OCI-LY3 (cell line): ENCODE measurements around the gene POLRMT.

ENCODE experiments used
- H2AFZ ChIP-seq: fragments of 200-600, 300-600 bp; shearing (Covaris generic); 2 replicates; pipeline ENCODE4 v1.6.0; 2014; ENCODE audit warnings: antibody characterized with exemption, low read depth, low read length
- H3K27ac ChIP-seq: fragments of 200-600, 300-600 bp; sonication (generic); 2 replicates; pipeline ENCODE4 v1.5.1; 2014; ENCODE audit warnings: mild to moderate bottlenecking, low read length, moderate library complexity, mixed read lengths
- H3K27me3 ChIP-seq: fragments of 200-600, 300-600 bp; sonication (generic); 2 replicates; pipeline ENCODE4 v1.6.1; 2014; ENCODE audit warnings: low read depth, low read length, mixed read lengths
- H3K36me3 ChIP-seq: fragments of 200-600, 300-600 bp; sonication (generic); replicated peaks from 2 replicates; pipeline ENCODE3; 2014; ENCODE audit warnings: low read depth, low read length, mixed read lengths
- H3K4me1 ChIP-seq: fragments of 300-600, 200-600 bp; sonication (generic); 2 replicates; pipeline ENCODE4 v1.6.1; 2014; ENCODE audit warnings: low read length, mixed read lengths
- H3K4me2 ChIP-seq: fragments of 200-600, 300-600 bp; sonication (generic); 2 replicates; pipeline ENCODE4 v1.6.1; 2014; ENCODE audit warnings: low read length, mixed read lengths
- H3K4me3 ChIP-seq: fragments of 300-600, 200-600 bp; sonication (generic); 2 replicates; pipeline ENCODE4 v1.5.1; 2014; ENCODE audit warnings: antibody characterized with exemption, mild to moderate bottlenecking, low read length, moderate library complexity
- H3K79me2 ChIP-seq: fragments of 300-600, 200-600 bp; shearing (Covaris generic); 2 replicates; pipeline ENCODE4 v1.6.1; 2014; ENCODE audit warnings: mild to moderate bottlenecking, low read length, mixed read lengths
- H3K9ac ChIP-seq: fragments of 300-600, 200-600 bp; shearing (Covaris generic); 2 replicates; pipeline ENCODE4 v1.6.0; 2014; ENCODE audit warnings: mild to moderate bottlenecking, low read length, moderate library complexity
- H3K9me3 ChIP-seq: fragments of 200-600, 300-600 bp; shearing (Covaris generic); 2 replicates; pipeline ENCODE4 v1.6.1; 2014; ENCODE audit warnings: low read length, mixed read lengths; ENCODE audit not compliant: insufficient read depth
- H4K20me1 ChIP-seq: fragments of 200-600, 300-600 bp; sonication (generic); 2 replicates; pipeline ENCODE4 v1.6.1; 2016; ENCODE audit warnings: low read length, mixed read lengths; ENCODE audit not compliant: insufficient read depth
- EZH2phosphoT487 ChIP-seq: fragments of 200-600 bp; shearing (Covaris generic); IDR thresholded peaks from 2 replicates; pipeline ENCODE4 v1.6.1; 2018; ENCODE audit warnings: antibody characterized with exemption, mixed run types, low read depth
- TF ChIP-seq, protein P1 (sequence below): fragments of 200-600, 300-600 bp; sonication (generic); IDR thresholded peaks from 2 replicates; pipeline ENCODE4 v1.5.1; 2014; ENCODE audit warnings: antibody characterized with exemption, low read length, low read depth

Gene POLRMT

DNA sequence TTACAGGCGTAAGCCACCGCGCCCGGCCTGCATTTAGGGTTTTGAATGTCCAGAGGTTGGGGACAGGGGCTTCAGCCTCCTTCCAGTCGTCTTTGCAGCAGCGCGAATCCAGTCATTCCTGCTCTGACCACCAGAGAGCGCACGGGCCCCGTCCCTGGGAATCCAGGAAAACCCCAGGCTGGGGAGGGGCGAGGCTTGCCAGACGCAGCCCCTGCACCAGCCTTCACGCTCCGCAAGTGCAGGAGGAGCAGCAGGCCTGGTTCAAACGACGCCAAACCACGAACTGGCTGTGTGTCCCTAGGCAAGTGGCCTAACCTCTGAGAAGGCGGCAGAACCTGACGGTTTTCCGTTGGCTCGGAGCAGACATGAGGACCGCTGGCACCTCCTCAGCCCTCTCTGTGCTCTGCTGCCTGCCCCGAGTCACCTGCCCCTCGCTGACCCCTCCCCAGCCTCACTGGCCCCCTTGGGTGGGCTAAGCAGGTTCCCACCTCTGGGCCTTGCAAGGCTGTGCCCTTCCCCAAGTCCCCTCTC is 31.6 kb upstream of the POLRMT start:
- H3K9ac ChIP-seq: peak overlapping the region; percentile 31; the same call in 1 of the 2 replicates
- no peaks in the 10 kb centered on the region for H3K27me3 ChIP-seq
- peak overlapping the region; percentile 74; the same call in 1 of the 2 replicates for H2AFZ ChIP-seq
- no peak overlapping the region for H3K27ac ChIP-seq
- H3K4me3 ChIP-seq: peak overlapping the region; percentile 62
- peaks cover 23% of the 10 kb centered on the region for H3K4me1 ChIP-seq
- peak overlapping the region; percentile 79 for H3K4me2 ChIP-seq
- peaks cover 20% of the 10 kb centered on the region for H4K20me1 ChIP-seq
- H3K79me2 ChIP-seq: peaks cover 35% of the 10 kb centered on the region
- TF ChIP-seq, protein P1, sequence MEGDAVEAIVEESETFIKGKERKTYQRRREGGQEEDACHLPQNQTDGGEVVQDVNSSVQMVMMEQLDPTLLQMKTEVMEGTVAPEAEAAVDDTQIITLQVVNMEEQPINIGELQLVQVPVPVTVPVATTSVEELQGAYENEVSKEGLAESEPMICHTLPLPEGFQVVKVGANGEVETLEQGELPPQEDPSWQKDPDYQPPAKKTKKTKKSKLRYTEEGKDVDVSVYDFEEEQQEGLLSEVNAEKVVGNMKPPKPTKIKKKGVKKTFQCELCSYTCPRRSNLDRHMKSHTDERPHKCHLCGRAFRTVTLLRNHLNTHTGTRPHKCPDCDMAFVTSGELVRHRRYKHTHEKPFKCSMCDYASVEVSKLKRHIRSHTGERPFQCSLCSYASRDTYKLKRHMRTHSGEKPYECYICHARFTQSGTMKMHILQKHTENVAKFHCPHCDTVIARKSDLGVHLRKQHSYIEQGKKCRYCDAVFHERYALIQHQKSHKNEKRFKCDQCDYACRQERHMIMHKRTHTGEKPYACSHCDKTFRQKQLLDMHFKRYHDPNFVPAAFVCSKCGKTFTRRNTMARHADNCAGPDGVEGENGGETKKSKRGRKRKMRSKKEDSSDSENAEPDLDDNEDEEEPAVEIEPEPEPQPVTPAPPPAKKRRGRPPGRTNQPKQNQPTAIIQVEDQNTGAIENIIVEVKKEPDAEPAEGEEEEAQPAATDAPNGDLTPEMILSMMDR: peak; percentile 96
- TF ChIP-seq EZH2phosphoT487: no peak
- H3K9me3 ChIP-seq: no peaks in the 10 kb centered on the region
- no peaks in the 10 kb centered on the region for H3K36me3 ChIP-seq

DNA sequence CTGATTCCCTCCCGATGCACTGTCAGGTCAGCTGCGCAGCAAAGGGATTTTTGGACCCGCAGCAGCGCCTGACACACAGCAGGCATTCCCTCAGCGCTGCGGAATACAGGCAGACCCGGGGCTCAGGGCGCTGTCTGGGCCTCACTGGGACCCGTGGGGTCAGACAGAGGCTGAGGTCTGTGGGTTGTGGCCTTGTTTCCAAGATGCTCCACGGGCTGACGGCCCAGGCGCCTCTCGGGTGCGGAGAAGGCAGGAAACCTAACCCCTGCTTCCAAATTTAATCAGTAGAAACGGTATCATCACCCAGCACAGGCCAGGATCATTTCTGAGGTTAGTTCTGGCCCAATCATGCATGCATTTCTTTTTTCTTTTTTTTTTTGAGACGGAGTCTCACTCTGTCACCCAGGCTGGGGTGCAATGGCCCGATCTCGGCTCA is 30.4 kb upstream of the POLRMT start:
- no peak for TF ChIP-seq EZH2phosphoT487
- TF ChIP-seq, protein P1: no peak
- Histone ChIP-seq H3K27ac (peak overlapping the region; percentile 47), H2AFZ (no peak overlapping the region), H3K4me3 (peak overlapping the region; percentile 86), H3K79me2 (peaks cover 48% of the 10 kb centered on the region), H3K9ac (peak overlapping the region; percentile 85), H3K4me1 (peaks cover 30% of the 10 kb centered on the region), H4K20me1 (peaks cover 33% of the 10 kb centered on the region), H3K36me3 (peaks cover under 1% of the 10 kb centered on the region), H3K4me2 (peak overlapping the region; percentile 94), H3K27me3 (no peaks in the 10 kb centered on the region), H3K9me3 (no peaks in the 10 kb centered on the region)

DNA sequence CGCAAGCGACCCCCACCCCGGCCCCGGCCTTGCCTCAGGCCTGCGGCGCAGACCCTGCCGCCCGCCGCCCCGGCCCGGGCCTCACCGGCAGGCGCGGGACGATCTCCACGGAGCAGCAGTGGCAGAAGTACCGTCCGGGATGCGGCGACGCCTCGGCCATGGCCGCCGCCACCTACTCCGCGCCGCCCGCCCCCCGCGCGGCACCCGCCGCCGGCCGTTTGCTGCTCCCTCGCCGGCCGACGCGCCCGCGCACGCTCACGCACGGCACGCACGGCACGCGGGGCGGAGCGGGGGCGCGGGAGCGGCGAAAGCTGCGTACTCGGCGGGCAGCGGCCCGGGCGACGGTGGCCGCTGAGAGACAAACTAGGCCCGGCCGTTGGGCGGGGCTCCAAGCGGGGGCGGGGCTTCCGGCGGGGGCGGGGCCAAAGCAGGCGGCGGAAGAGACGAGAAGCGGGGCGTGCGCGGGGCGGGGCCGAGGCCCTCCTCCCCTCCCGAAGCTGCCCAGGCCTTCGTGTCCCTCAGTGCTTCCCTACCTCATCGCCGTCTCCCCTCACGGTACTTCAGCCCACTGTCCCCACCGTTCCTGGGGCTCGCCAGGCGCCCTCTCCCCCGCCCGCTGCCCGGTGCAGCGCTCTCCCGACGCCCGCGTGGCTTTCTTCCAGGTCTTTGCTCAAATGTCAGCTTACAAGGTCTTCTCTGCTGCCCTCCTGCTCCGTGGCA is 29.8 kb upstream of the POLRMT start, which contains the start of gene RNF126:
Gene RNF126 (minus strand): TSS at position 253 of the 720 bp plus-strand sequence. CDS start 93 bp downstream, at position 160.
- Histone ChIP-seq H3K36me3 (peaks cover 6% of the 10 kb centered on the region), H3K27ac (peak within 1 kb of the TSS; percentile 61), H3K79me2 (peaks cover 53% of the 10 kb centered on the region), H3K4me3 (peak within 1 kb of the TSS; percentile 92), H3K4me2 (peak within 1 kb of the TSS; percentile 96), H4K20me1 (peaks cover 38% of the 10 kb centered on the region), H2AFZ (no peak within 1 kb of the TSS), H3K4me1 (peaks cover 30% of the 10 kb centered on the region), H3K9me3 (no peaks in the 10 kb centered on the region), H3K27me3 (no peaks in the 10 kb centered on the region), H3K9ac (peak within 1 kb of the TSS; percentile 98)
- no peak for TF ChIP-seq EZH2phosphoT487
- TF ChIP-seq, protein P1: no peak

DNA sequence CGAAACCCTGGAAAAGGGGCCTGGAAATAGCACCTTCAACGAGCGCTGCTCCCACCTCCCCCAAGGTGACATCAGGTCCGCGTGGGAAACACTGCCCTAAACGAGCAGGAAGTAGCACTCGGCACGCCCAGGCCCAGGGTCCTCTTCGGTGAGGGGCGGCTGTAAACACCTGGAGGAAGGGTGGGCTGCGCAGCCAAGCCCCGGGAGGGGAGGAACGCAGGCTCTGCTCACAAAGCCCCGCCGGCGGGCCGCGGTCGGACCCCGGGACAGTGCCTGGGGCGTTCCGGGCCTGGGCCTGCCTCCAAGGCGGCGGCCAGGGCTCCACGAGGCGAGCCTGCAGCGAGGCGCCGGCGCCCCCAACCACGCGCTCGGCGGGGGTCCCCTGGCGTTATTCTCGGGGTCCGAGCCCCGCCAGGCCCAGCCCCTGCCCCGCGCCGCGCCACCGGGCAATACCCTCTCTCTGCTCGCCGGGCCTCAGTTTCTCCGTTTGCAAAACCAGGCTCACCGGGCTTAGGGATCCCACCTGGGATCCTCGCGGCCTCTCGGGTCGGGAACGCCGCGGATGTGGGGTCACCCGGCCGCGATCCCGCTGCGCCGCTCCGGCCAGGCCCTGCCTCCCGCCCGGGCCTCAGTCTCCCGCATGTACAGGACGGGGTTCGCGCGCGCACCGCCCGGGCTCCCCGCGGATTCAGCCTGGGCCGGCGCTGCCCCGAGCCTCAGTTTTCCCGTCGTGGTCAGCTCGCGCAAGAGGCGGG is 29.0 kb upstream of the POLRMT start:
- H3K9ac ChIP-seq: peak overlapping the region; percentile 98
- H3K4me2 ChIP-seq: peak overlapping the region; percentile 96
- no peaks in the 10 kb centered on the region for H3K9me3 ChIP-seq
- H3K36me3 ChIP-seq: peaks cover 12% of the 10 kb centered on the region
- peak overlapping the region; percentile 61 for H3K27ac ChIP-seq
- peaks cover 30% of the 10 kb centered on the region for H3K4me1 ChIP-seq
- peaks cover 46% of the 10 kb centered on the region for H4K20me1 ChIP-seq
- no peaks in the 10 kb centered on the region for H3K27me3 ChIP-seq
- no peak overlapping the region for H2AFZ ChIP-seq
- peaks cover 61% of the 10 kb centered on the region for H3K79me2 ChIP-seq
- peak overlapping the region; percentile 92 for H3K4me3 ChIP-seq
- TF ChIP-seq, protein P1: no peak
